Lower leg skin (tissue), 3 donors: ENCODE data around the gene GABRG3.

Source experiments
- CTCF ChIP-seq, 3 donors: fragments of 450-650 bp; IDR thresholded peaks; one replicate each; pipeline ENCODE4 v1.5.1; 2016; ENCODE audit warnings: antibody characterized with exemption in 3 of 3, mild to moderate bottlenecking in 3 of 3, moderate library complexity in 2 of 3
- POLR2A ChIP-seq, 2 donors: fragments of 450-650 bp; IDR thresholded peaks; one replicate each; pipeline ENCODE4 v1.6.1; 2016 to 2017; ENCODE audit warnings: antibody characterized with exemption in 2 of 2, mild to moderate bottlenecking in 1 of 2, moderate library complexity in 1 of 2

GRCh38 chr15:27166917-27167316 lies 195.9 kb downstream of the GABRG3 start:
- TF ChIP-seq CTCF (IDR thresholded peaks at IDR 0.05) (no peak), POLR2A (IDR thresholded peaks at IDR 0.05) (no peak)
